Measurements from ENCODE around the gene PRDM9.
"Not testable (repeated sequence)": the region's sequence is repeated elsewhere in the genome, so short reads cannot be mapped to it uniquely, and the experiment has no call there.

The PRDM9 gene
- 0 to 0.12 (median 0) reads per million in 4 donors for total RNA-seq

GRCh38 chr5:23507278-23507685 is at the start of gene PRDM9:
PRDM9 (plus strand) TSS chr5:23507609; CDS start chr5:23509034, 1,425 bp downstream.
- DNase-seq = peak in 1 of 5 donors; percentile 0

DNA sequence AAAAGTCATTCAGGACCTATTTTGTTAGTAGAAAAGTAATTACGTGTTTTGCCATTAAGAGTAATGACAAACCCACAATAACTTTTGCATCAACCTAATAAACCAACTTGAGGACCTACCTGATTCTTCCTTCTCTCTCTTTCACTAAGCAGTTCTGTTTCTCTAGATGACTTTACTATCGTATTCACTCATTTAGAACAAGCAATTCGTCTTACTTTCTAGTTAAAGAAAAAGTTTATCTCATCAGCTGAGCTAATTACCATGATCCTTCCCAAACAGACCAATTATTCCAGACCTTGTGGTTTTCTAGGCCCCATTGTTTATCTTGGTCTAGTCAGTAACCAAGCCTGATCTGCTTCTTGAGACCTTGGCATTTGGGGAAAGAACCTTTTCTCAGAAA is 49.6 kb upstream of the PRDM9 start:
- DNase-seq = no peak

- no peak for DNase-seq
Measured at GRCh38 chr5:23459214-23459613, 48.2 kb upstream of the PRDM9 start.

GRCh38 chr5:23461576-23461975 is 45.8 kb upstream of the PRDM9 start:
- DNase-seq = no peak

GRCh38 chr5:23466401-23466912 is 41.0 kb upstream of the PRDM9 start:
- DNase-seq = no peak

- DNase-seq = no peak
Measured at GRCh38 chr5:23468658-23469057, 38.8 kb upstream of the PRDM9 start.

GRCh38 chr5:23473915-23474314 is 33.5 kb upstream of the PRDM9 start:
- DNase-seq = no peak

- no peak for DNase-seq
Measured at GRCh38 chr5:23474315-23474714, 33.1 kb upstream of the PRDM9 start.

GRCh38 chr5:23476580-23476979 is 30.8 kb upstream of the PRDM9 start:
- no peak for DNase-seq

GRCh38 chr5:23482642-23483041 is 24.8 kb upstream of the PRDM9 start:
- DNase-seq = no peak

- DNase-seq = no peak
Measured at GRCh38 chr5:23483090-23483489, 24.3 kb upstream of the PRDM9 start.

DNA sequence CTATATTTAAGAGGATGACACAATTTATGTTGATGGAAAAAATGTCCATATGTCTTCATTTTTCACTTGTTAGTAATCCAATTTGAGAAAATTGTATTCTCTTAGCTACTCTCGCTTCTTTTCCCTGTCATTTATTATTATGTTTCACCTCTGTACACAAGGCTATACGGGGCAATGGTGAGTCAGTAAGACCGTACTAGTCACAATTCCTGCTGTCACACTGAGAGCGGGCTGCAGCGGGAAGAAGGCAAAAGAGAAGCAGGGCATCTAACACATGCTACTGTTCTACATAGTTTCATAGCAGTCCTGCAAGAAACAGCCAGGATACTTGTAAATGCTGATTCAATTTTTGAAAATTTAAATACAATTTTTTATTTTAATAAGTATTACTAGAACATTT is 23.3 kb upstream of the PRDM9 start:
- DNase-seq = no peak

DNA sequence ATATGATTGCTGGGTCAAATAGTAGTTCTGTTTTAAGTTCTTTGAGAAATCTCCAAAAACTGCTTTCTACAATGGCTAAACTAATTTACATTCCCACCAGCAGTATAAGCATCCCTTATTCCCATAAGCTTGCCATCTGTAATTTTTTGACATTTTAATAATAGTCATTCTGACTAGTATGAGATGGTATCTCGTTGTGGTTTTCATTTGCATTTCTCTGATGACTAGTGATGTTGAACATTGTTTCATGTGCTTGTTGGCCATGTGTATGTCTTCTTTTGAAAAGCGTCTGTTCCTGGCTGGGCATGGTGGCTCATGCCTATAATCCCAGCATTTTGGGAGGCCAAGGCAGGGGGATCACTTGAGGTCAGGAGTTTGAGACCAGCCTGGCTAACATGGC is 21.2 kb upstream of the PRDM9 start:
- DNase-seq = not testable (repeated sequence)

DNA sequence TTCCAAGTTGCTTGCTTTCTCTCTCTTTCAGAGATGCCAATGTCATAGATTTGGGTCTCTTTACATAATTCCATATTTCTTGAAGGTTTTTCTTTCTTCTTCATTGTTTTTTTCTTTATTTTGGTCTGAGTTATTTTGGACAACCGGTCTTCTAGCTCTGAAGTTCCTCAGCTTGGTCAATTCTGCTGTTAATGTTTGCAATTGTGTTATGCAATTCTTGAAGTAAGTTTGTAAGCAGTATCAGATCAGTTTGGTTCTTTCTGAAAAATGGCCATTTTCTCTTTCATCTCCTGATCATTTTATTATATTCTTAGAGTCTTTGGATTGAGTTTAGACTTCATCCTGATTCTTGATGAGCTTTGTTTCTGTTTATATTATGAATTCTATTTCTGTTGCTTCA is 16.4 kb upstream of the PRDM9 start:
- no peak for DNase-seq

- no peak for DNase-seq
Measured at GRCh38 chr5:23494558-23494957, 12.9 kb upstream of the PRDM9 start.

DNA sequence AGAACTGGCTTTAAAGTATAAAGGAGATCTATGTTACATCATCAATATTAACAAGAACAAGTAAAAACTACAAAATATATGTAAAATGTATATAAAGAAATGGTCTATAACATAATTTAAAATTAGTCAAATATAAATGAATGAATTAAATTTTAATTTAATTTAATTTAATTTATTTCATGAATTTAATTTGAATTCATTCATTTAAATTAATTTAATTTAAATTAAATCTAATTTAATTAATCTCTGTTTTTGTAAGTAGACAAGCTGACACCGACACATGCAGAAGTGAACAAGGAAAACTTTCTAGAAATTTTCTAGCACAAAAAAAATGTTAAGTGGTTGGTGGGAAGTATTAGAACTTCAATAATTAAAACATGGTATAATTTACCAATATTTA is 10.8 kb upstream of the PRDM9 start:
- DNase-seq = no peak

DNA sequence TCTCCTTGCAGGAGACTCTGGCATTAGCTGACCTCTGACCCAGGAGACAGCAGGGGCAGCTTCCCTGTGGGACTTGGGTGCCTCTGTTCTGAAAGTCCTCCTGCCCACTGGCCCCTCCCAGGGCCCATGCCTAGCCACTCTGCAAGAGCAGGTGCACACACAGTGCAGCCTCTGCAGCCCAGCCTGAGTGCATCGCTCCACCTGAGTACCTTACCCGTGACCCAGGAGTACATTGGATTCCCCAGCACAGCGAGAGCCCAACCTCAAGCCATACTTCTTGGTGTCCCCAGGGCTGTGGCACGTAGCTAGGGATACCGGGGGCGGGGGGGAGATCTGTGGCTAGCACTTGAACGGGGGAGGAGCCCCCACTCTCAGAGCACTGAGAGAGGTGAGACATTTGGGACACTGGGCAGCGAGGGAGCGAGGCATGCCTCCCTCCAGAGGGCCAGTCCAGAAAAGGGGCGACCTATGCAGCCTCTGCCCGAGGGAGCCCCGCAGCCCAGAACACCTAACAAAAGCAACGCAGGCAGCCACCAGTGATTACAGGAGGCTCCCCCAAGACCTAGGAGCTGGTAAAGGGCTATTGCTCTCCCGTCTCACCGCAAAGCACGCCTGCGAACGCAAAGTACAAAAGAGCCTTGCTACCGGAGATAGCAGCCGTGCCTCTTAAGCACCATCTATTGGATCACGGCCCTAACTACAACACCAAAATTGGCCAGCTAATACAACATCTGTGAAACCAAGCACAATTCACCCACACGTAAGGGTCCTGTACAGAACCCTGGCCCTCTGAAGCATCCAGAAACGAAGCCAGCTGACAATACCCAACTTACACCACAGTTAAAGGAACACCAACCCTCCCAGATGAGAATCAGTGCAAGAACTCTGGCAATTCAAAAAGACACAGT is 826 bp upstream of the PRDM9 start:
- no peak for DNase-seq

DNA sequence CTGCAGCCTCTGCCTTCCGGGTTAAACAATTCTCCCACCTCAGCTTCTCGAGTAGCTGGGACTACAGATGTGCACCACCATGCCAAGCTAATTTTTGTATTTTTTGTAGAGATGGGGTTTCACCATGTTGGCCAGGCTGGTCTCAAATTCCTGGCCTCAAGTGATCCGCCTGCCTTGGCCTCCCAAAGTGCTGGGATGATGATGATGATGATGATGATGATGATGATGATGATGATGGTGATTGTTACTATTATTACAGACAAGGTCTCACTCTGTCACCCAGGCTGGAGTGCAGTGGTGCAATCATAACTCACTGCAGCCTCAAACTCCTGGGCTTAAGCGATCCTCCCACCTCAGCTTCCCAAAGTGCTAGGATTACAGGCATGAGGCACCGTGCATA is 3.0 kb downstream of the PRDM9 start:
- DNase-seq = not testable (repeated sequence)

- no peak for DNase-seq
Measured at GRCh38 chr5:23522553-23522952, 15.1 kb downstream of the PRDM9 start.

- DNase-seq = no peak
Measured at GRCh38 chr5:23523031-23523430, 15.6 kb downstream of the PRDM9 start.

GRCh38 chr5:23523998-23524397 is 16.6 kb downstream of the PRDM9 start:
- no peak for DNase-seq

DNA sequence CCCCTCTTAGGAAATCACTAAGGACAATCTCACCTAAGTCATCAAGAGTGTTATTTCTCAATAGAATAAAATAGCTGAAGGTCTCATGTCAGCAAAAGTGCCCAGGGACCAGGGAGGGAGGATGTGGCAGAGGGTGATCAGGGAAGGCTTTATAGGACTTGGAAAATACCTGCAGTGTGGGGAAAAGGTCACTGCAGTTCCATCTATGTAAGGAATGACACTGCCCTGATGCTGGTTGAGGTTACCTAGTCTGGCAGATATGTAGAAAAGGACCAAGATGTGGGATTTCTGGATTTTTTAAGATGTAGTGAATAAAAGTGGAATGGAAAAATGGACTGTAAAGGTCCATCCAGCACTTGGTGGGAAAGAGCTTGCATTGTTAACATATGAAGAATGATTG is 18.3 kb downstream of the PRDM9 start:
- no peak for DNase-seq

- not testable (repeated sequence) for DNase-seq
Measured at GRCh38 chr5:23526616-23527015, 19.2 kb downstream of the PRDM9 start.

DNA sequence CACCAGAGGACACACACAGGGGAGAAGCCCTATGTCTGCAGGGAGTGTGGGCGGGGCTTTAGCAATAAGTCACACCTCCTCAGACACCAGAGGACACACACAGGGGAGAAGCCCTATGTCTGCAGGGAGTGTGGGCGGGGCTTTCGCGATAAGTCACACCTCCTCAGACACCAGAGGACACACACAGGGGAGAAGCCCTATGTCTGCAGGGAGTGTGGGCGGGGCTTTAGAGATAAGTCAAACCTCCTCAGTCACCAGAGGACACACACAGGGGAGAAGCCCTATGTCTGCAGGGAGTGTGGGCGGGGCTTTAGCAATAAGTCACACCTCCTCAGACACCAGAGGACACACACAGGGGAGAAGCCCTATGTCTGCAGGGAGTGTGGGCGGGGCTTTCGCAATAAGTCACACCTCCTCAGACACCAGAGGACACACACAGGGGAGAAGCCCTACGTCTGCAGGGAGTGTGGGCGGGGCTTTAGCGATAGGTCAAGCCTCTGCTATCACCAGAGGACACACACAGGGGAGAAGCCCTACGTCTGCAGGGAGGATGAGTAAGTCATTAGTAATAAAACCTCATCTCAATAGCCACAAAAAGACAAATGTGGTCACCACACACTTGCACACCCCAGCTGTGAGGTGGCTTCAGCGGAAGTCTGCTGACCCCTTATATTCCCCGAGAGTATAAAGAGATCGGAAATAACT is 20.0 kb downstream of the PRDM9 start:
- DNase-seq = not testable (repeated sequence)

All from T-helper 1 cell (primary cell).